ENCODE results near the gene TRIM29. TPM values are rescaled to one million over a fixed set of nuclear protein-coding genes. Genes with fewer than 3 reads are reported as not detected.

Gene TRIM29
- total RNA-seq, 1 donor from 2014 or later, result 1,294 TPM

GRCh38 chr11:120139316-120140069 lies 1.6 kb upstream of the TRIM29 start:
- no peak for ATAC-seq

- no peak for ATAC-seq
Observed at GRCh38 chr11:120137187-120137610, 714 bp downstream of the TRIM29 start.

GRCh38 chr11:120136356-120136755 lies 1.6 kb downstream of the TRIM29 start:
- ATAC-seq, result no peak

- ATAC-seq, result peak; percentile 6
Observed at GRCh38 chr11:120135838-120136237, 2.1 kb downstream of the TRIM29 start.

GRCh38 chr11:120134931-120135228 lies 3.0 kb downstream of the TRIM29 start:
- no peak for ATAC-seq

- ATAC-seq, result no peak
Observed at GRCh38 chr11:120134106-120134930, 3.6 kb downstream of the TRIM29 start.

GRCh38 chr11:120133216-120134105 lies 4.5 kb downstream of the TRIM29 start:
- no peak for ATAC-seq

GRCh38 chr11:120132645-120133185 lies 5.2 kb downstream of the TRIM29 start:
- ATAC-seq, result peak; percentile 14

- peak; percentile 54 for ATAC-seq
Observed at GRCh38 chr11:120131941-120132644, 5.8 kb downstream of the TRIM29 start.

GRCh38 chr11:120130991-120131760 lies 6.7 kb downstream of the TRIM29 start:
- no peak for ATAC-seq

- ATAC-seq, result no peak
Observed at GRCh38 chr11:120130176-120130980, 7.5 kb downstream of the TRIM29 start.

- ATAC-seq, result no peak
Observed at GRCh38 chr11:120129570-120129969, 8.3 kb downstream of the TRIM29 start.

GRCh38 chr11:120128392-120129119 lies 9.4 kb downstream of the TRIM29 start:
- peak; percentile 58 for ATAC-seq

GRCh38 chr11:120127236-120127635 lies 10.7 kb downstream of the TRIM29 start:
- no peak for ATAC-seq

GRCh38 chr11:120126620-120127019 lies 11.3 kb downstream of the TRIM29 start:
- ATAC-seq, result no peak

- ATAC-seq, result no peak
Observed at GRCh38 chr11:120125509-120125908, 12.4 kb downstream of the TRIM29 start.

- ATAC-seq, result peak; percentile 46
Observed at GRCh38 chr11:120125024-120125423, 12.9 kb downstream of the TRIM29 start.

- ATAC-seq, result no peak
Observed at GRCh38 chr11:120124355-120124754, 13.6 kb downstream of the TRIM29 start.

- peak; percentile 60 for ATAC-seq
Observed at GRCh38 chr11:120123946-120124345, 14.0 kb downstream of the TRIM29 start.
